ENCODE measurements around the gene AXIN1.

The AXIN1 gene

GRCh38 chr16:330741-331140 is 21.8 kb downstream of the AXIN1 start:
- Mint-ChIP-seq H3K4me1 (peaks cover 28% of the 10 kb centered on the region), H3K27me3 (no peaks in the 10 kb centered on the region), H3K27ac (no peak overlapping the region), H3K4me3 (no peak overlapping the region), H3K36me3 (peaks cover 4% of the 10 kb centered on the region), H3K9me3 (no peaks in the 10 kb centered on the region)
- ATAC-seq (ENCODE audit: low read depth) (no peak), DNase-seq (ENCODE audit: low spot score in 2 of 2) (no peak)

GRCh38 chr16:325375-326145 is 27.0 kb downstream of the AXIN1 start:
- H3K9me3 Mint-ChIP-seq = no peaks in the 10 kb centered on the region
- H3K4me3 Mint-ChIP-seq = peak overlapping the region; percentile 77
- ATAC-seq (ENCODE audit: low read depth) = no peak
- DNase-seq (ENCODE audit: low spot score in 2 of 2) = no peak
- H3K4me1 Mint-ChIP-seq = peaks cover 28% of the 10 kb centered on the region
- peaks cover 2% of the 10 kb centered on the region for H3K36me3 Mint-ChIP-seq
- H3K27ac Mint-ChIP-seq = peak overlapping the region; percentile 82
- H3K27me3 Mint-ChIP-seq = no peaks in the 10 kb centered on the region

- Mint-ChIP-seq H3K9me3 (no peaks in the 10 kb centered on the region), H3K27me3 (no peaks in the 10 kb centered on the region), H3K4me1 (peaks cover 29% of the 10 kb centered on the region), H3K4me3 (peak overlapping the region; percentile 77), H3K27ac (peak overlapping the region; percentile 82), H3K36me3 (no peaks in the 10 kb centered on the region)
- ATAC-seq (ENCODE audit: low read depth) (peak; percentile 88), DNase-seq (ENCODE audit: low spot score in 2 of 2) (peak; percentile 59 to 60)
Observed at GRCh38 chr16:324451-325334, 27.8 kb downstream of the AXIN1 start.

DNA sequence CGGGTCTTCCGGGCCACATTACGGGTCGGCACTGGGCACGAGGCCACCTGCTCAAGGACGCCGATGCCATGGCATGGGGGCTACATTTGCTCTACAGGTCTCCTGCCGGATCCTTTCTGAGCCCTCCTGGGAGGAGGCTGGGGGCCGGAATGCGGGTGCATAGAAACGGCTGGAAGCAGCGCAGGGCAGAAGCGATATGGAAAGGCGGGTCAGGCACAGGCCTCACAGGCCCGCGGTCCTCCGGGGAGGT is 28.4 kb downstream of the AXIN1 start:
- no peaks in the 10 kb centered on the region for H3K9me3 Mint-ChIP-seq
- no peaks in the 10 kb centered on the region for H3K27me3 Mint-ChIP-seq
- H3K4me1 Mint-ChIP-seq = peaks cover 30% of the 10 kb centered on the region
- H3K27ac Mint-ChIP-seq = peak overlapping the region; percentile 82
- H3K36me3 Mint-ChIP-seq = no peaks in the 10 kb centered on the region
- ATAC-seq (ENCODE audit: low read depth) (no peak), DNase-seq (ENCODE audit: low spot score in 2 of 2) (no peak)
- H3K4me3 Mint-ChIP-seq = peak overlapping the region; percentile 77

DNA sequence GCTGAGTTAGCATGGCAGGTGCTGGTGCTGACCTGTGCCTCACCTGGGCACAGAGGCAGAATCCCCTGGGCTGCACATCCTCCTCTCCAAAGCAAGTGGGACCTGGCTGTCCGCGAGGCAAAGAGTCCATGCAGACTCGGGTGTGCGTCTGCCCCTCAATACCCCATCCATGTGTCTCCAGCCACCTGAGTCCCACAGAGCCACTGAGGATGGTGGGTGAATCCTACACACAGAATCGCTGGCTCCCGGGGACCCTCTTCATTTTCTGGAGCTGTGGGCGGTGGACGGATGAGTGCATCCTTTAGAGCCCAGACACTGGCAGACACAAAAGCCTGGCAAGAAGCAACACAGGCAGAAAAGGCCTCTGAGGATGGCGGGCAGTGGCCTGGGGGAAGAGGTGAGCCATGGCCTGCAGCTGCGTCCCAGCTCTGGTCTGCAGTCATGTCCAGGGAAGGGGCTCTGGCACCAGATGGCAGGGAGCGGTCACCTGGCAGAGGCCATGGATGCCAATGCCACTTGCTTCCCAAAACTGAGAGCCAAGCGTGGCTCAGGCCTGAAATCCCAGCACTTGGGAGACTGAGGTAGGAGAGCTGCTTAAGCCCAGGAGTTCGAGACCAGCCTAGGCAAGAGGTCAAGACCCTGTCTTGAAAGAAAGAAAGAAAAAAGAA is 29.9 kb downstream of the AXIN1 start:
- Mint-ChIP-seq H3K27me3 (no peaks in the 10 kb centered on the region), H3K4me1 (peaks cover 30% of the 10 kb centered on the region), H3K27ac (peak overlapping the region; percentile 82), H3K36me3 (peaks cover 1% of the 10 kb centered on the region), H3K9me3 (no peaks in the 10 kb centered on the region), H3K4me3 (no peak overlapping the region)
- DNase-seq (ENCODE audit: low spot score in 2 of 2) (no peak), ATAC-seq (ENCODE audit: low read depth) (no peak)

GRCh38 chr16:321532-321931 is 31.0 kb downstream of the AXIN1 start:
- ATAC-seq (ENCODE audit: low read depth) (no peak), DNase-seq (ENCODE audit: low spot score in 2 of 2) (no peak)
- Mint-ChIP-seq H3K4me3 (no peak overlapping the region), H3K4me1 (peaks cover 30% of the 10 kb centered on the region), H3K9me3 (no peaks in the 10 kb centered on the region), H3K27me3 (no peaks in the 10 kb centered on the region), H3K27ac (peak overlapping the region; percentile 53), H3K36me3 (peaks cover 1% of the 10 kb centered on the region)

- ATAC-seq (ENCODE audit: low read depth) = no peak
- H3K27ac Mint-ChIP-seq = no peak overlapping the region
- DNase-seq (ENCODE audit: low spot score in 2 of 2) = no peak
- peaks cover 1% of the 10 kb centered on the region for H3K36me3 Mint-ChIP-seq
- no peaks in the 10 kb centered on the region for H3K27me3 Mint-ChIP-seq
- no peaks in the 10 kb centered on the region for H3K9me3 Mint-ChIP-seq
- no peak overlapping the region for H3K4me3 Mint-ChIP-seq
- peaks cover 24% of the 10 kb centered on the region for H3K4me1 Mint-ChIP-seq
Observed at GRCh38 chr16:320206-320605, 32.3 kb downstream of the AXIN1 start.

GRCh38 chr16:318628-319027 is 33.9 kb downstream of the AXIN1 start:
- ATAC-seq (ENCODE audit: low read depth) (no peak), DNase-seq (ENCODE audit: low spot score in 2 of 2) (no peak)
- Mint-ChIP-seq H3K27me3 (no peaks in the 10 kb centered on the region), H3K9me3 (no peaks in the 10 kb centered on the region), H3K36me3 (peaks cover 1% of the 10 kb centered on the region), H3K27ac (no peak overlapping the region), H3K4me1 (peaks cover 13% of the 10 kb centered on the region), H3K4me3 (no peak overlapping the region)

DNA sequence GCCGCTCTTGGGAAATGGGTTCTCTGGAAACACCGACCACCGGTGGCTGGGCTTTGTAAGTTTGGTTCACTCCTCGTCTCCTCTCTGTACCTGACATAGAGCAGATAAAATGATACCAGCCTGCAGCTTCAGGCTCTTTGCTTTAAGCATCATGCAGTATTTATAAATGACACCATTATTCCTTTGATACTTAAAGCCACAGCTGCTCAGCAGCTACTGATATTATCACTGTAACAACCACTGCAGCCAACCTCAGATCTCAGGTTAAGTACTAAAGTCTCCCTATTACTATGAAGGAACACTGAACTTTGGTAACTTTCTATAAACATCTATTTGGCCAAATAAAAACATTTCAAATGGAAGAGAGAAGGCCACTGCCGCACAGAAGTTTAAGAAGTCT is 34.9 kb downstream of the AXIN1 start:
- H3K9me3 Mint-ChIP-seq = no peaks in the 10 kb centered on the region
- DNase-seq (ENCODE audit: low spot score in 2 of 2) = no peak
- peaks cover 10% of the 10 kb centered on the region for H3K4me1 Mint-ChIP-seq
- ATAC-seq (ENCODE audit: low read depth) = no peak
- H3K27ac Mint-ChIP-seq = no peak overlapping the region
- H3K36me3 Mint-ChIP-seq = peaks cover 1% of the 10 kb centered on the region
- no peaks in the 10 kb centered on the region for H3K27me3 Mint-ChIP-seq
- H3K4me3 Mint-ChIP-seq = no peak overlapping the region

DNA sequence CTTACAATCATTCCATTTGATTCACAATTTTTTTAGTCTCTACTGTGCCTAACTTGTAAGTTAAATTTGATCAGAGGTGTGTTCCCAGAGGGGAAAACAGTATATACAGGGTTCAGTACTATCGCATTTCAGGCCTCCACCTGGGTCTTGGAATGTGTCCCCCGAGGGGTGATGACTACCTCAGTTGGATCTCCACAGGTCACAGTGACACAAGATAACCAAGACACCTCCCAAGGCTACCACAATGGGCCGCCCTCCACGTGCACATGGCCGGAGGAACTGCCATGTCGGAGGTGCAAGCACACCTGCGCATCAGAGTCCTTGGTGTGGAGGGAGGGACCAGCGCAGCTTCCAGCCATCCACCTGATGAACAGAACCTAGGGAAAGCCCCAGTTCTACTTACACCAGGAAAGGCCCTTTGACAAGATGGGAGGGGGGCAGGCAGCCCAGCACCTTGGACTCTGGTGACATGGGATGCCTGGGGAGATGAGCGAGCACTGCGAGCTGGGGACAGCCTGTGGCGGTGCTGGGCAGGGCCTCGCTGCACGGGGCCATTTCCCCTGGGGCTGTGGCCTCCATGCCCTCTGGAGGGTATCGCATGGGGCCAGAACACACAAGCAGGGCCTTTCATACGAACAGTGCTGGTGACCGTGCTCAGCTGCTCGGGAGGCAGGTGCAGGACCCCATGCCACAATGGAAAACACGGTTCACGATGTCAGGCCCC is 35.6 kb downstream of the AXIN1 start:
- H3K4me1 Mint-ChIP-seq = peaks cover 8% of the 10 kb centered on the region
- H3K27me3 Mint-ChIP-seq = no peaks in the 10 kb centered on the region
- H3K36me3 Mint-ChIP-seq = peaks cover 1% of the 10 kb centered on the region
- ATAC-seq (ENCODE audit: low read depth) (no peak), DNase-seq (ENCODE audit: low spot score in 2 of 2) (no peak)
- H3K9me3 Mint-ChIP-seq = no peaks in the 10 kb centered on the region
- H3K4me3 Mint-ChIP-seq = no peak overlapping the region
- no peak overlapping the region for H3K27ac Mint-ChIP-seq

DNA sequence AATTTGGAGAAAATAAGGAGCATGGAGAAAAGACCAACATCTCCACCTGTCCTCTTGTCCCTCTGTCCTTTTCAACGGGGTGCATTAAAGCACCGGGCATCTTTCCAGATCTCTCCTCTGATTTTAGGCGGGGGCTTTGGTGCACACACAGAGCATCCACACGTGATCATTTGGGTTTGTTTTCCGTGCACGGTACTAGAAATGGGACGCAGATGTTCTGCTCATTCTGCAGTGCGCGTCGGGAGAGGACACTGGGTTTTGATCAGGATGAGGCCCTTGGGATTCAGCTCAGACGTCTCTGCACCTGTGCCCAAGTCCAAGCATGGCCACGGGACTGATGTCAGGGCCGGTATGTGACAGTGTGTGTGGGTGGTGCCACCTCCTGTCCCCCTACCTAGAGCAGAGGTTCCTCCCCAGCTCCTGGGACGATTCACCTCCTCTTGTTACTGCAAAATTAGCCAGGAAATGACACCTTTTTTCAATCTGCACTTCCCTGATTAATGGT is 37.7 kb downstream of the AXIN1 start:
- no peak for ATAC-seq (ENCODE audit: low read depth)
- H3K4me1 Mint-ChIP-seq = peaks cover 2% of the 10 kb centered on the region
- H3K9me3 Mint-ChIP-seq = no peaks in the 10 kb centered on the region
- H3K27ac Mint-ChIP-seq = no peak overlapping the region
- H3K4me3 Mint-ChIP-seq = no peak overlapping the region
- no peak for DNase-seq (ENCODE audit: low spot score in 2 of 2)
- H3K36me3 Mint-ChIP-seq = peaks cover 3% of the 10 kb centered on the region
- H3K27me3 Mint-ChIP-seq = no peaks in the 10 kb centered on the region

- Mint-ChIP-seq H3K9me3 (no peaks in the 10 kb centered on the region), H3K27me3 (no peaks in the 10 kb centered on the region), H3K36me3 (peaks cover 3% of the 10 kb centered on the region), H3K27ac (no peak overlapping the region), H3K4me1 (no peaks in the 10 kb centered on the region), H3K4me3 (no peak overlapping the region)
- no peak for DNase-seq (ENCODE audit: low spot score in 2 of 2)
- ATAC-seq (ENCODE audit: low read depth) = no peak
Observed at GRCh38 chr16:314351-314750, 38.2 kb downstream of the AXIN1 start.

GRCh38 chr16:311725-312124 is 40.8 kb downstream of the AXIN1 start:
- Mint-ChIP-seq H3K4me3 (no peak overlapping the region), H3K27ac (no peak overlapping the region), H3K36me3 (peaks cover 3% of the 10 kb centered on the region), H3K4me1 (peaks cover 2% of the 10 kb centered on the region), H3K27me3 (no peaks in the 10 kb centered on the region), H3K9me3 (no peaks in the 10 kb centered on the region)
- ATAC-seq (ENCODE audit: low read depth) = no peak
- no peak for DNase-seq (ENCODE audit: low spot score in 2 of 2)

DNA sequence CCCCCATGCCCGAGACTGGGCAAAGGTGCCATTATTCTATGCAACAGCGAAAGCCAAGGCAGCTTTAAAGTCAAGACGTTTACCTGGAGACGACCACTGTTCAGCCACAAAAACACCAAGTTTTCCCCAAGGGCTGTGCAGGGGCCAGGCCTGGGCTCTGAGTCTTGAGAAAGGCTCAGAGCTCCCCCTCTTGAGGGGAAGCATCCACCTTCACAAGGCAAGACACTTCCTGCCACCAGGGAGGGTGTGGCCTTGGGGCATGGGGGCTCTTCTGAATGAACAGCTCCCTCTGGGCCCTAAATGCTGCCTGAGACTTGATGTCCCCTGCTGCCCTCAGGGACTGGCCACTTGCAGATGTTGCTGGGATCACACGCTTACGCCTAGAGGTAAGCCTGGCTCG is 43.0 kb downstream of the AXIN1 start:
- Mint-ChIP-seq H3K27me3 (no peaks in the 10 kb centered on the region), H3K4me3 (no peak overlapping the region), H3K36me3 (peaks cover 8% of the 10 kb centered on the region), H3K4me1 (peaks cover 2% of the 10 kb centered on the region), H3K9me3 (no peaks in the 10 kb centered on the region), H3K27ac (peak overlapping the region; percentile 50)
- ATAC-seq (ENCODE audit: low read depth) (peak; percentile 38), DNase-seq (ENCODE audit: low spot score in 2 of 2) (no peak)

Data from memory B cell (primary cell).